OCI-LY1 (cell line): ENCODE results near the gene FMN1.

ENCODE experiments used
- H2AFZ ChIP-seq: fragments of 200-600 bp; sonication (generic), shearing (Covaris generic); 2 replicates; pipeline ENCODE4 v1.6.0; 2014; ENCODE audit warnings: antibody characterized with exemption, mild to moderate bottlenecking, low read length
- H3F3A ChIP-seq: fragments of 200-600 bp; sonication (generic), shearing (Covaris generic); 2 replicates; pipeline ENCODE4 v1.6.0; 2014; ENCODE audit warnings: mild to moderate bottlenecking, antibody characterized with exemption, low read length, moderate library complexity; ENCODE audit not compliant: insufficient read depth
- H3K27ac ChIP-seq: fragments of 200-600 bp; sonication (generic); 2 replicates; pipeline ENCODE4 v1.5.1; 2014; ENCODE audit warnings: low read length, mixed run types, mild to moderate bottlenecking, low read depth; ENCODE audit not compliant: poor library complexity, severe bottlenecking
- H3K27me3 ChIP-seq: fragments of 200-600 bp; sonication (generic); 2 replicates; pipeline ENCODE4 v1.6.0; 2014; ENCODE audit warnings: antibody characterized with exemption, mild to moderate bottlenecking, low read length, moderate library complexity; ENCODE audit not compliant: insufficient read depth
- H3K36me3 ChIP-seq: fragments of 200-600 bp; sonication (generic); 2 replicates; pipeline ENCODE4 v1.6.1; 2014; ENCODE audit warnings: mild to moderate bottlenecking, antibody characterized with exemption, low read length, moderate library complexity, mixed read lengths; ENCODE audit not compliant: insufficient read depth
- H3K4me1 ChIP-seq: fragments of 200-600 bp; sonication (generic); 2 replicates; pipeline ENCODE4 v1.5.1; 2014; ENCODE audit warnings: mild to moderate bottlenecking, low read length, moderate library complexity; ENCODE audit not compliant: insufficient read depth, severe bottlenecking
- H3K4me2 ChIP-seq: fragments of 200-600 bp; sonication (generic), shearing (Covaris generic); 2 replicates; pipeline ENCODE4 v1.6.1; 2014; ENCODE audit warnings: low read length
- H3K4me3 ChIP-seq: fragments of 200-600 bp; sonication (generic); 2 replicates; pipeline ENCODE4 v1.5.1; 2014; ENCODE audit warnings: low read length, low read depth, mild to moderate bottlenecking, mixed read lengths; ENCODE audit not compliant: poor library complexity, severe bottlenecking
- H3K79me2 ChIP-seq: fragments of 200-600 bp; shearing (Covaris generic); 2 replicates; pipeline ENCODE4 v1.6.1; 2016; ENCODE audit warnings: mixed run types, low read length, mixed read lengths; ENCODE audit not compliant: insufficient read depth
- H3K9ac ChIP-seq: fragments of 200-600 bp; sonication (generic), shearing (Covaris generic); 2 replicates; pipeline ENCODE4 v1.6.1; 2014; ENCODE audit warnings: mild to moderate bottlenecking, low read length, mixed read lengths
- H3K9me2 ChIP-seq: fragments of 200-600 bp; sonication (generic), shearing (Covaris generic); 2 replicates; pipeline ENCODE4 v1.6.1; 2014; ENCODE audit warnings: low read depth, mild to moderate bottlenecking, low read length, mixed read lengths
- H3K9me3 ChIP-seq: fragments of 200-600 bp; shearing (Covaris generic); 2 replicates; pipeline ENCODE4 v1.6.1; 2014; ENCODE audit warnings: low read length, mixed read lengths
- H4K20me1 ChIP-seq: fragments of 200-600 bp; sonication (generic), shearing (Covaris generic); 2 replicates; pipeline ENCODE4 v1.6.0; 2016; ENCODE audit warnings: mild to moderate bottlenecking, low read length; ENCODE audit not compliant: insufficient read depth
- EZH2 ChIP-seq: fragments of 200-600 bp; sonication (generic), shearing (Covaris generic); IDR thresholded peaks from 2 replicates; pipeline ENCODE4 v1.8.0; 2017; ENCODE audit warnings: borderline replicate concordance, mixed run types, mild to moderate bottlenecking, antibody characterized with exemption, low read length, moderate library complexity, mixed read lengths
- TF ChIP-seq, protein P1 (sequence below): fragments of 200-600 bp; sonication (generic), shearing (Covaris generic); IDR thresholded peaks from 2 replicates; pipeline ENCODE4 v1.5.1; 2017; ENCODE audit warnings: mild to moderate bottlenecking, antibody characterized with exemption, low read length, moderate library complexity, mixed read lengths

Gene FMN1

DNA sequence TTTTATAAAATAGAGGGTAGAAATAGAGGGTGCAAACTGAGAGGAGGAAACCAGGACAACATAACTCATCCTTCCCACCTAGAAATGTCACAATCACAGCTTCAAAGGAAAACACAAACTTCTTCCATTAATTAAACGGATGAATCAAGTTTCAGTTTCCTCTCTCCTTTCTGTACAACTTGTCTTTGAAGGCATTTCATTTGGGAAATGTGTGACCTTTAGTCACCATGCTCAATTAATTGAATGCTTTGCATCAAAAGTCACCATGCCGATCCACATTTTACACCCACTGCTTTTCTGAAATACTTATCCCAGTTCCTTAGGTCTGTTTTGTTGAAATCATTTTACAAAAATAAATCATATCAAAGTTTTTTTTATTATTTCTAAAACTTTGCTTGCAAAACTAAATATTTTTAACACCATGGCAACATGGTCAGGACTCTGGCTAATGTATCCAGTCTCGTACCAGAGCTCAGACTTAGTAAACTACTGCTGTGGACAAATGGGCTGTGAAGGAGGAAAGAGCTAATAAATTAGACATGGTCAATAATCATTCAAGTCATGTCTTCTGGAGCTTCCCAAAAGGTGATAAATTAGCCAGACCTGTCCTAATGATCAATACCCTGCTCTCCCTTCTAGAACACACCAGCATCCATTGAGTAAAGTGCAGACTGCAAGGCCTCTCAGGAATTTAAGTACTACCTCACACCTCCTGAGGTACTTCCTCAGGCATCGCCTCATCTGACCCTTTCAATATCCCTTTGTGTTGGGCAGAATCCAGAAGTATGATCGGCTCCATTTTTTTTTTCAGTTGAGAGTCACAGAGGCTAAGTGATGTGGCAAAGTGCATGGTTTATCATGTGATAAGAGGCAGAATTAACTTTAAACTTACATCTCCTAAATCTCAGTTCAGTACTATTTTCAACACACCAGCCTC lies 315.4 kb downstream of the FMN1 start:
- H3K4me2 ChIP-seq = no peak overlapping the region
- no peaks in the 10 kb centered on the region for H3K9me3 ChIP-seq
- H2AFZ ChIP-seq = no peak overlapping the region
- no peaks in the 10 kb centered on the region for H3K36me3 ChIP-seq
- H3K27me3 ChIP-seq = no peaks in the 10 kb centered on the region
- no peak overlapping the region for H3K27ac ChIP-seq
- H3K9me2 ChIP-seq = no peaks in the 10 kb centered on the region
- H3F3A ChIP-seq = no peaks in the 10 kb centered on the region
- H3K79me2 ChIP-seq = no peaks in the 10 kb centered on the region
- H4K20me1 ChIP-seq = no peaks in the 10 kb centered on the region
- H3K4me1 ChIP-seq = no peaks in the 10 kb centered on the region
- H3K4me3 ChIP-seq = no peak overlapping the region
- no peak overlapping the region for H3K9ac ChIP-seq
- TF ChIP-seq EZH2 = no peak

DNA sequence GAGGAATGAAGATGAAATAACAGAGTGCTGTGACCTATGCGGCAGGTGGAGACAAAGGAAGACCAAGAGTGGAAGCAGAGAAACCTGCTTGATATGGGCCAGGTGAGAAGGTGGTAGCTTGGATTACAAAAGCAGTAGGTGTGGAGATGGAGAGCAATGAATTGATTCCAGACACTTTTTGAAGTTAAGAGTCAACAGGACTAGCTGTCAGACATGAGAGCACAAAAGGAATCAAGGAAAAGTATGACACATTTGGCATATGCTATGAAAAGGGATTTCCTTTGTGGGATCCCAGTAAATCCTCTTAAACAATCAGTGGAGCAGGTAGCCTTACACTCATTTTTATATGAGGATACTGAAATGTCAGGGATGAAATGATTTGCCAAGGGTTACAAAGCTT lies 316.2 kb downstream of the FMN1 start:
- Histone ChIP-seq H3K4me3 (no peak overlapping the region), H3K9me2 (no peaks in the 10 kb centered on the region), H3F3A (no peaks in the 10 kb centered on the region), H3K36me3 (no peaks in the 10 kb centered on the region), H3K79me2 (no peaks in the 10 kb centered on the region), H3K9me3 (no peaks in the 10 kb centered on the region), H3K9ac (no peak overlapping the region), H3K4me1 (no peaks in the 10 kb centered on the region), H2AFZ (no peak overlapping the region), H3K4me2 (no peak overlapping the region), H4K20me1 (no peaks in the 10 kb centered on the region), H3K27me3 (no peaks in the 10 kb centered on the region), H3K27ac (no peak overlapping the region)
- TF ChIP-seq, protein P1, sequence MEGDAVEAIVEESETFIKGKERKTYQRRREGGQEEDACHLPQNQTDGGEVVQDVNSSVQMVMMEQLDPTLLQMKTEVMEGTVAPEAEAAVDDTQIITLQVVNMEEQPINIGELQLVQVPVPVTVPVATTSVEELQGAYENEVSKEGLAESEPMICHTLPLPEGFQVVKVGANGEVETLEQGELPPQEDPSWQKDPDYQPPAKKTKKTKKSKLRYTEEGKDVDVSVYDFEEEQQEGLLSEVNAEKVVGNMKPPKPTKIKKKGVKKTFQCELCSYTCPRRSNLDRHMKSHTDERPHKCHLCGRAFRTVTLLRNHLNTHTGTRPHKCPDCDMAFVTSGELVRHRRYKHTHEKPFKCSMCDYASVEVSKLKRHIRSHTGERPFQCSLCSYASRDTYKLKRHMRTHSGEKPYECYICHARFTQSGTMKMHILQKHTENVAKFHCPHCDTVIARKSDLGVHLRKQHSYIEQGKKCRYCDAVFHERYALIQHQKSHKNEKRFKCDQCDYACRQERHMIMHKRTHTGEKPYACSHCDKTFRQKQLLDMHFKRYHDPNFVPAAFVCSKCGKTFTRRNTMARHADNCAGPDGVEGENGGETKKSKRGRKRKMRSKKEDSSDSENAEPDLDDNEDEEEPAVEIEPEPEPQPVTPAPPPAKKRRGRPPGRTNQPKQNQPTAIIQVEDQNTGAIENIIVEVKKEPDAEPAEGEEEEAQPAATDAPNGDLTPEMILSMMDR = no peak
- TF ChIP-seq EZH2 = no peak

DNA sequence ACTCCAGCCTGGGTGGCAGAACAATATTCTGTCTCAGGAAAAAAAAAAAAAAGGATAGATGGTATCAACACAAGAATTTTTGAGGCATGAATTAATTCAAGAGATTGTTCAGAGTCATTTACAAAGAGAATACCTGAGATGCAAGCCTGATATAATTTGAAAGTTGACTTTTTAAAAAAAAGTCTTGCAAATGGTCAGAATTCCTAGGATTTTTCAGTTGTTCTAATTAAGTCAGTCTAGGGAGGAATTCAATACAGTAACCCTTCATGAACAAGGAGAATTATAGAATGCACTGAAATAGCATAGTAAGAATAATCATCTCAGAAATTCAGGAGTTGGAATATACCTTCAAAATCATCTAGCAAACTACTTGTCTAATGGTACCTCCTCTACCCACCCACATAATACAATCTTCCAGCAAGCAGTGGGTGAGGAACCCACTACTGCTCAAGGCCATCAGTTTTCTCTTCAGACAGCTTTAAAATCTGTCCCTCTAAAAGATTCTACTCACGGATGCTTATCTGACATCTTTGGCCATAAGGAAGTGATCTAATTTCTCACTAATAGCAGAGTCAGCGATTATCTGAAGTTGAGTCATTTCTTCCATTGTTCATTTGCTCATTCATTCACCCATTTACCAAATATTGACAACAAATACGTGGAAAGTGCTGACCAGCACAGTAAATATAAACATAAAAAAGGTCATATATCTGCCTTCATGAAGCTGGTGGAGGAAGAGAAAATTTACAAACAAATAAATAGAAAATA lies 317.1 kb downstream of the FMN1 start:
- Histone ChIP-seq H3K4me1 (no peaks in the 10 kb centered on the region), H3K27me3 (no peaks in the 10 kb centered on the region), H3K27ac (no peak overlapping the region), H3K79me2 (no peaks in the 10 kb centered on the region), H3K9me2 (no peaks in the 10 kb centered on the region), H3F3A (no peaks in the 10 kb centered on the region), H4K20me1 (no peaks in the 10 kb centered on the region), H3K9me3 (no peaks in the 10 kb centered on the region), H3K4me2 (no peak overlapping the region), H3K36me3 (no peaks in the 10 kb centered on the region), H2AFZ (no peak overlapping the region), H3K4me3 (no peak overlapping the region), H3K9ac (no peak overlapping the region)
- no peak for TF ChIP-seq EZH2
